Measurements from ENCODE around the gene DAO. TPM values are rescaled to one million over a fixed set of nuclear protein-coding genes. Genes with fewer than 3 reads are reported as not detected.

The DAO gene
- total and polyA plus RNA-seq, 2 donors = not detected

- no peak overlapping the region for H3K4me3 ChIP-seq (ENCODE audit: low read depth, low read length)
- no peaks in the 10 kb centered on the region for H3K36me3 ChIP-seq (ENCODE audit: insufficient read depth)
- DNase-seq (ENCODE audit: extremely low spot score) = no peak
- no peaks in the 10 kb centered on the region for H3K4me1 ChIP-seq (ENCODE audit: insufficient read depth)
- H3K27ac ChIP-seq (ENCODE audit: low read depth) = no peak overlapping the region
- WGBS = 77% methylated on average over 2 of the region's 2 CpGs
These were observed 27.1 kb downstream of the DAO start for GRCh38 chr12:108906971-108907370.

DNA sequence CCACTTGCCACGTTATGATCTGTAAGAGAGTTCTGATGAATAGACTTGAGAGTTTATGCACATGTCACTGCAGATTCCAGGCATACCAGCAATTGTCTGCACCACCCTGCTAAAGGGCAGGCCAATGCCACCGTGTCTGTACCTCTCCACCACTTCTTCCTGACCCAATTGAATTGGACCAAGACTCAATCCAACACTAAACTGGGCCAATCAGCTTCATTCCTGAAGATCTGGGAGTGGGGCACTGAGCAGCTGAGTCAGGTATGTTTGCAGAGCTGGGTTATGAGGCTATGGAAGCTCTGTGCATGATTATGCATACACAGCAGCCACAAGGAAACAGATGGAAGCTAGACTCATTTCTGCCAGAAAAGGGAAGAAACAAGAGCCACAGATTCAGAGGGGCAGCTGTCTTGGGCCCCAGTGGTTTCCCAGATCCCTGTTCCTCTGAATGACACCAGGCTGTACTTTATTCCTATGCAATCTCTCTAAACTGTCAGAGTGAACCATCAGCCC, 28.0 kb downstream of the DAO start:
- DNase-seq (ENCODE audit: extremely low spot score) = no peak
- WGBS = 17% methylated on average over 2 of the region's 2 CpGs
- Histone ChIP-seq H3K36me3 (ENCODE audit: insufficient read depth) (no peaks in the 10 kb centered on the region), H3K4me3 (ENCODE audit: low read depth, low read length) (no peak overlapping the region), H3K27ac (ENCODE audit: low read depth) (no peak overlapping the region), H3K4me1 (ENCODE audit: insufficient read depth) (no peaks in the 10 kb centered on the region)

DNA sequence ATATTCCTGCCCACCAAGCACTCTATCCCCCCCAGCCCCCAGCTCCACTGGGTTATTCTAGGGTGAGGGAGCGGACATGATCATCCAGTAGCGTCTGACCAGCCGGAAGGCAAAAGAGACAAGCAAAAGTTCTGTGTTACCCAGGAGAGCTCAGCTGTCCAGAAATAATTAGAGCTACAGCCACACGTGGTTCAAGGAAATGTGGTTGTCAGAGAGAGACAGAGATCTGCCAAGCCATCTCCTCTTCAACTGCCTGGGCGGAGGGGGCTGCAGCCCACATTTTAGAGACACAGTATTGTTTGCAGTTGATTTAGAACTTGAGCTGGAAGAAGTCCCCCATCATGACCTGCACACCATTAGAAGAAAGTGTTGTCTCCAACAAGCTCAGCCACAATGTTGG, 30.4 kb downstream of the DAO start:
- Histone ChIP-seq H3K4me3 (ENCODE audit: low read depth, low read length) (no peak overlapping the region), H3K4me1 (ENCODE audit: insufficient read depth) (no peaks in the 10 kb centered on the region), H3K36me3 (ENCODE audit: insufficient read depth) (no peaks in the 10 kb centered on the region), H3K27ac (ENCODE audit: low read depth) (no peak overlapping the region)
- 82% methylated on average over 5 of the region's 5 CpGs for WGBS
- DNase-seq (ENCODE audit: extremely low spot score) = no peak

DNA sequence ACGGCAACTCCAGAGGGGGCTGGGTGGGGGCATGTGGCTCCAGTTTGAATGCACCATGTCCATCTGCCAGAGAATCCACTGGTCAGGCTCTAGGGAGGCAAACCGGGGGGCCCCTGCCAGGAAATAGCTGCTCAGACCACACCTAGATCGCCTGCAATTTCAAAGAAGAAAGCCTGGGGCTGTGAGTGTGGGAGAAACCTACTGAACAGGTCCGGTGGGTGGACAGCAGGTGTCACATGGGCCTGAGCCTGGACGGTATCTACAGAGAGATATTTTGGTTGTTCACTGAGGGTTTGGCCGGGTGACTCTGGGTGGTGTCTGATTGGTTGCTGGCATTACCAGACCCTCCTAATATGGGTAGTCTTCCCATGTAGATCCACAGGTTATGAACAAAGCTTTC, 32.0 kb downstream of the DAO start:
- 76% methylated on average over 6 of the region's 6 CpGs for WGBS
- Histone ChIP-seq H3K4me3 (ENCODE audit: low read depth, low read length) (no peak overlapping the region), H3K27ac (ENCODE audit: low read depth) (no peak overlapping the region), H3K36me3 (ENCODE audit: insufficient read depth) (no peaks in the 10 kb centered on the region), H3K4me1 (ENCODE audit: insufficient read depth) (no peaks in the 10 kb centered on the region)
- no peak for DNase-seq (ENCODE audit: extremely low spot score)

DNA sequence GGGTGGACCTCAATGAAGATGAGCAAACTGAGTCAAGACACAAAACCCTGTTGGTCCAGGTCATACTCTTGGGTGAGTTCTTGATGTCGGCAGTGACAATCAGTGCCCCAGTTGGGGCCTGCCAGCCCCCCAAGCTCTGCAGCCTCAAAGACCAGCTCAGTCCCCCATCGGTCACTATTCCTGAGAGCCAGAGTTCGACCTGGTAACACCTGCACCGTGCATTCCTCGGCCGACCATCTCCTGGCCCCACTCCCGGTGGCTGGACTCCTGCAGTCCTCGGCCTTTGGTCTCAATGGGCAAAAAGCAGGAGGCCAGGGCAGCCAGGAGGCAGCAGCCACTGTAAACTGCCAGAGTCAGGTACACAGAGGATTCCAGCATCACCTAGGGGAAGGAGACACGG, 32.5 kb downstream of the DAO start:
- WGBS = 96% methylated on average over 9 of the region's 9 CpGs
- DNase-seq (ENCODE audit: extremely low spot score) = no peak
- no peaks in the 10 kb centered on the region for H3K4me1 ChIP-seq (ENCODE audit: insufficient read depth)
- no peak overlapping the region for H3K27ac ChIP-seq (ENCODE audit: low read depth)
- H3K36me3 ChIP-seq (ENCODE audit: insufficient read depth) = no peaks in the 10 kb centered on the region
- no peak overlapping the region for H3K4me3 ChIP-seq (ENCODE audit: low read depth, low read length)

DNA sequence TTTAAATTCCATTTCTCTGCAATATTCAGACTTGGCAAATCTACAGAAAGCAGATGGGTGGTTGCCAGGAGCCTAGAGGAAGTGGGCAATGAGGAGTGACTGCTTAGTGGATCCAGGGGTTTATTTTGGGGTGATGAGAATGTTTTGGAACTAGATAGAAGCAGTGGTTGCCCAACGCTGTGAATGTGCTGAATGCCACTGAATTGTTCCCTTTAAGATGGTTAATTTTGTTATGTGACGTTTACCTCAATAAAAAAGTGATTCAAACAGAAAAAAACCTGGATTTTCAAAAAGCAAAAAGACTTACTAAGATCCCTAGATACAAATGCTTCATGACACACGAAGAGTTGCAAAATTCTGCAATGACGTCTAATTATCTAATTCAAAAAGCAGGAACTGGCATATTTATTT, 34.2 kb downstream of the DAO start:
- no peak for DNase-seq (ENCODE audit: extremely low spot score)
- Histone ChIP-seq H3K4me1 (ENCODE audit: insufficient read depth) (no peaks in the 10 kb centered on the region), H3K36me3 (ENCODE audit: insufficient read depth) (no peaks in the 10 kb centered on the region), H3K27ac (ENCODE audit: low read depth) (no peak overlapping the region), H3K4me3 (ENCODE audit: low read depth, low read length) (no peak overlapping the region)
- WGBS = 34% methylated on average over 4 of the region's 4 CpGs

DNA sequence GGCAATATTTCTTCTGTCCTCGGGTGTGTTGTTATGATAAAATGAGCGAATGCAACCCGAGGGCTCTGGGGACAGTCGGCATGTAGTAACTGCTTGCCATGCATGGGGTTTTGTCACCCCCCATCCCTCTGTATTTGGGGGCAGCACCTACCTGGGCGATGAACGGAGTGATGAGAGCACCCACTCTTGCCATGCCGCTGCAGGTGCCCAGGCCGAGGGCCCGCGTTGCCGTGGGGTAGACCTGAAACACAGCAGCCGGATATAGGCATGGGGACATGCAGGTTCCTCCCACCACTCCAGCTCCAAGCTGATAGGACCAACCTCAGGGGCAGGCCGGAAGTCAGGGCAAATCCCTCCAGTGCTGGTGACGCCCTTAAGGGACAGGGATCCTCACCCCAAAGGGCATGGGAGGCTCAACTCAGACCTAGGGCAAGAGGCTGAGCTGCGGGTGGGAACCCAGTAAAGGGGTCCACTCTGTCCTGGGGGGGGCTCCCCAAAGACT, 35.8 kb downstream of the DAO start:
- H3K4me1 ChIP-seq (ENCODE audit: insufficient read depth) = no peaks in the 10 kb centered on the region
- 82% methylated on average over 15 of the region's 15 CpGs for WGBS
- DNase-seq (ENCODE audit: extremely low spot score) = no peak

DNA sequence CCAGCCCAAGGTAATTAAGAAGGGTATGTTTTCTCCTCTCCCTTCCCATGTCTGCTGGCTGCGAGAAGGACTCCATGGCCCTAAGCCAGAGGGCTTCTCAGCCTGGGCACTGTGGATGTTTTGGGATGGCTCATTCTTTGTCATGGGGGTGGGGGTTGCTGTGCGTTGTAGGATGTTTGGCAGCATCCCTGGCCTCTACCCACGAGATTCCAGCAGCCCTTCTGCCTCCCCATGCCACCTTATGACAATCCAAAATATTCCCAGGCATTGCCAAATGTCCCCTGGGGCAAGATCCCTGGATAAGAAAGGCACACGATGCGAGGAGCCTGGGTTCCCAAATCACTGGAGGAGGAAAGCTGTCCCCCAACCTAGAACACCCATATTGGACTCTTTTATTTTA, 36.4 kb downstream of the DAO start:
- H3K4me3 ChIP-seq (ENCODE audit: low read depth, low read length) = no peak overlapping the region
- DNase-seq (ENCODE audit: extremely low spot score) = no peak
- H3K27ac ChIP-seq (ENCODE audit: low read depth) = no peak overlapping the region
- H3K4me1 ChIP-seq (ENCODE audit: insufficient read depth) = no peaks in the 10 kb centered on the region
- 67% methylated on average over 5 of the region's 5 CpGs for WGBS
- H3K36me3 ChIP-seq (ENCODE audit: insufficient read depth) = no peaks in the 10 kb centered on the region

More for the DNA sequence above, 35.8 kb downstream of the DAO start:
- Histone ChIP-seq H3K27ac (ENCODE audit: low read depth) (no peak overlapping the region), H3K4me3 (ENCODE audit: low read depth, low read length) (no peak overlapping the region), H3K36me3 (ENCODE audit: insufficient read depth) (no peaks in the 10 kb centered on the region)

DNA sequence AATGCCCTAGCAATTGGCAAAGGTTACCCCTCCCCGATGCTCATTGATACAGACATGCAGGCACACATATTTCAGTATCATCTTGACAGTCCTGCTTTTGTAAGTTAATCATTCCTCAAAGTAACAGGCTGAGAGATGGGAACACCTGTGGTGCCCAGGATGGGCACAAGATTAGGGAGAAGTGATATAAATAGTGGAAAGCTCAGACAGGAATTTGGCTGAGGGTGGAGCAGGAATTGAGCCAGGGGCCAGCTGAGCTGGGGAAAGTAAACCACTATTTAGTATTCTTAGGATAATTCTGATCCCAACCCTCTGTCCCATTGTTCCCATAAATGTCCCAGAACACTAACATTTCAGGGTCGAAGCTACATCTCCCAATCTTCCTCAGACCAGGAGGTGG, 38.3 kb downstream of the DAO start:
- Histone ChIP-seq H3K27ac (ENCODE audit: low read depth) (no peak overlapping the region), H3K4me1 (ENCODE audit: insufficient read depth) (no peaks in the 10 kb centered on the region), H3K4me3 (ENCODE audit: low read depth, low read length) (no peak overlapping the region), H3K36me3 (ENCODE audit: insufficient read depth) (no peaks in the 10 kb centered on the region)
- DNase-seq (ENCODE audit: extremely low spot score) = no peak
- WGBS = 65% methylated on average over 2 of the region's 2 CpGs

DNA sequence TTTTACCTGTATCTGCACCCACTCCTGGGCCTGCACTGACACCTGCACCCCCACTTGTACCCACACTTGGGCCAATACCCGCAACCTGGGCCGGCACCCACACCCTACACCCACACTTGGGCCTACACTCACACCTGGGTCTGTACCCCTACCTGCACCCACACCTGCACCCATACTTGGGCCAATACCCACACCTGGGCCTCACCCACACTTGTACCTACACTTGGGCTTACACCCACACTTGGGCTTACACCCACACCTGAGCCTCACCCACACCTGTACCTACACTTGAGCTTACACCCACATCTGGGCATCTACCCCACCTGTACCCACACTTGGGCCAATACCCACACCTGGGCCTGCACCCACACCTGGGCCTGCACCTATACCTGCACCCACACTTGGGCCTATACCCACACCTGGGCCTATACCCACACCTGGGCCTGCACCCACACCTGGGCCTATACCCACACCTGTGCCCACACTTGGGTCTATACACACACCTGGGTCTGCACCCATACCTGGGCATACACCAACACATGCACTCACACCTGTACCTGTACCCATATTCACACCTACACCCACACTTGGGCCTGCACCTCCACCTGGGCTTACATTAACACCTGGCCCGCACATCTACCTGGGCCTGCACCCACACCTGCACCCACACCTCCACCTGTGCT, 39.2 kb downstream of the DAO start:
- WGBS = 77% methylated on average over 3 of the region's 3 CpGs
- Histone ChIP-seq H3K27ac (ENCODE audit: low read depth) (no peak overlapping the region), H3K4me3 (ENCODE audit: low read depth, low read length) (no peak overlapping the region), H3K4me1 (ENCODE audit: insufficient read depth) (no peaks in the 10 kb centered on the region), H3K36me3 (ENCODE audit: insufficient read depth) (no peaks in the 10 kb centered on the region)
- DNase-seq (ENCODE audit: extremely low spot score) = no peak

GRCh38 chr12:108921946-108922345, 42.1 kb downstream of the DAO start:
- DNase-seq (ENCODE audit: extremely low spot score) = no peak
- Histone ChIP-seq H3K36me3 (ENCODE audit: insufficient read depth) (no peaks in the 10 kb centered on the region), H3K4me1 (ENCODE audit: insufficient read depth) (no peaks in the 10 kb centered on the region), H3K4me3 (ENCODE audit: low read depth, low read length) (no peak overlapping the region), H3K27ac (ENCODE audit: low read depth) (no peak overlapping the region)
- WGBS = 69% methylated on average over 3 of the region's 3 CpGs

GRCh38 chr12:108922918-108923317, 43.0 kb downstream of the DAO start:
- no peak for DNase-seq (ENCODE audit: extremely low spot score)
- Histone ChIP-seq H3K36me3 (ENCODE audit: insufficient read depth) (no peaks in the 10 kb centered on the region), H3K4me1 (ENCODE audit: insufficient read depth) (no peaks in the 10 kb centered on the region), H3K27ac (ENCODE audit: low read depth) (no peak overlapping the region), H3K4me3 (ENCODE audit: low read depth, low read length) (no peak overlapping the region)
- 89% methylated on average over 3 of the region's 3 CpGs for WGBS

DNA sequence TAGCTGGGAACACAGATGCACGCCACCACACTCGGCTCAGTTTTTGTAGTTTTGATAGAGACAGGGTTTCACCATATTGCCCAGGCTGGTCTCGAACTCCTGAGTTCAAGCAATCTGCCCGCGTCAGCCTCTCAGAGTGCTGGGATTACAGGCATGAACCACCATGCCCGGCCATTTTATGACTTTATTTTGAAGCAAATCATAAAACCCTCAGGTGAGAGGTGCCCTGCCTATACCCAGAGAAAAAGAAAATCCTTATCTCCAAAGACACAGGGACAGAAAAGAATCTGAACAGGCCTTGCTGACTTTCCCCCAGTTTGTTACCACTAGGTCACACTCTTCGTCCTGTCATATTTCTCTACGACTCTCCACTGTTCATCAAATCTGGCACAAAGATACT, 48.8 kb downstream of the DAO start:
- DNase-seq (ENCODE audit: extremely low spot score) = no peak
- Histone ChIP-seq H3K27ac (ENCODE audit: low read depth) (no peak overlapping the region), H3K4me1 (ENCODE audit: insufficient read depth) (no peaks in the 10 kb centered on the region), H3K4me3 (ENCODE audit: low read depth, low read length) (no peak overlapping the region), H3K36me3 (ENCODE audit: insufficient read depth) (no peaks in the 10 kb centered on the region)
- WGBS = 87% methylated on average over 8 of the region's 8 CpGs

- DNase-seq (ENCODE audit: extremely low spot score) = no peak
- no peak overlapping the region for H3K4me3 ChIP-seq (ENCODE audit: low read depth, low read length)
- H3K27ac ChIP-seq (ENCODE audit: low read depth) = no peak overlapping the region
- H3K4me1 ChIP-seq (ENCODE audit: insufficient read depth) = no peaks in the 10 kb centered on the region
- WGBS = 55% methylated on average over 5 of the region's 5 CpGs
- no peaks in the 10 kb centered on the region for H3K36me3 ChIP-seq (ENCODE audit: insufficient read depth)
These were observed 50.3 kb downstream of the DAO start for GRCh38 chr12:108930155-108930554.
